ENCODE measurements around the gene FOXD4L1. TPM values are rescaled to one million over a fixed set of nuclear protein-coding genes. Genes with fewer than 3 reads are reported as not detected.
"Not testable (repeated sequence)": the region's sequence is repeated elsewhere in the genome, so short reads cannot be mapped to it uniquely, and the experiment has no call there.

Gene FOXD4L1
- total RNA-seq, 1 experiment from 2014 or later: not detected

GRCh38 chr2:113507394-113508140 is 9.1 kb downstream of the FOXD4L1 start:
- not testable (repeated sequence) for H3K27ac Mint-ChIP-seq; H3K4me1 Mint-ChIP-seq; H3K4me1 ChIP-seq (ENCODE audit: insufficient read depth, low read length); H3K4ac ChIP-seq (ENCODE audit: low read depth, low read length); H4K8ac ChIP-seq (replicated peaks; ENCODE audit: insufficient read length, low read depth, low read length); H4K20me1 ChIP-seq (ENCODE audit: control insufficient read depth, insufficient read depth, insufficient read length); H3K14ac ChIP-seq (ENCODE audit: insufficient read depth, low read length); H2BK5ac ChIP-seq (ENCODE audit: insufficient read length, low read length); H3K79me2 ChIP-seq (ENCODE audit: insufficient read depth, low read length); H2BK12ac ChIP-seq (ENCODE audit: insufficient read length, low read depth, low read length); H2BK120ac ChIP-seq (ENCODE audit: low read depth, low read length, poor library complexity, severe bottlenecking); H2AFZ ChIP-seq (ENCODE audit: low read length); H2BK15ac ChIP-seq (ENCODE audit: low read depth, low read length); H3K9me3 Mint-ChIP-seq; H3K79me1 ChIP-seq (ENCODE audit: insufficient read depth, low read depth, low read length, poor library complexity, severe bottlenecking); H3K18ac ChIP-seq (ENCODE audit: insufficient read length, low read depth, low read length); H4K91ac ChIP-seq (ENCODE audit: insufficient read length, low read depth, low read length); H4K5ac ChIP-seq (ENCODE audit: insufficient read length, low read depth, low read length); H2AK5ac ChIP-seq (ENCODE audit: insufficient read length, low read length); H3K56ac ChIP-seq (ENCODE audit: insufficient read length, low read depth, low read length); H3T11ph ChIP-seq (ENCODE audit: low read length); H3K4me2 ChIP-seq (ENCODE audit: insufficient read depth, insufficient read length, low read length); H3K9me3 ChIP-seq (ENCODE audit: control insufficient read depth, low read depth, low read length); H3K27ac ChIP-seq (ENCODE audit: insufficient read length, low read depth, low read length); H3K36me3 Mint-ChIP-seq (ENCODE audit: insufficient read depth in 1 of 3, low read depth in 3 of 3); H3K23ac ChIP-seq (ENCODE audit: insufficient read length, low read depth, low read length); H2BK20ac ChIP-seq (ENCODE audit: low read depth, low read length, poor library complexity, severe bottlenecking); H3K23me2 ChIP-seq (ENCODE audit: insufficient read length, low read depth, low read length, poor library complexity, severe bottlenecking); H3K9ac ChIP-seq (ENCODE audit: extremely low read depth, insufficient read length, low read length)
- peak overlapping the region in 1 of 2 experiments; percentile 38; a peak in 1 of 5 replicates for H3K4me3 Mint-ChIP-seq
- peak; percentile 33 for DNase-seq
- peaks cover 69% of the 10 kb centered on the region for H3K27me3 Mint-ChIP-seq (ENCODE audit: low read depth)
- peaks cover 14% of the 10 kb centered on the region; the same call in 1 of the 2 replicates for H3K27me3 ChIP-seq (ENCODE audit: insufficient read depth, low read length)
- WGBS (ENCODE audit: extremely low coverage, insufficient read length, low lambda C conversion rate): no CpG with 5 or more reads among the region's 14 CpGs

GRCh38 chr2:113508187-113508586 is 9.7 kb downstream of the FOXD4L1 start:
- H3K27me3 ChIP-seq (ENCODE audit: insufficient read depth, low read length): peaks cover 12% of the 10 kb centered on the region; the same call in 1 of the 2 replicates
- not testable (repeated sequence) for H3K9me3 ChIP-seq (ENCODE audit: control insufficient read depth, low read depth, low read length); H3K9me3 Mint-ChIP-seq; H2BK5ac ChIP-seq (ENCODE audit: insufficient read length, low read length); H3K4me1 Mint-ChIP-seq; H3K56ac ChIP-seq (ENCODE audit: insufficient read length, low read depth, low read length); H4K5ac ChIP-seq (ENCODE audit: insufficient read length, low read depth, low read length); H2BK15ac ChIP-seq (ENCODE audit: low read depth, low read length); H4K8ac ChIP-seq (replicated peaks; ENCODE audit: insufficient read length, low read depth, low read length); H3K9ac ChIP-seq (ENCODE audit: extremely low read depth, insufficient read length, low read length); H3K4me2 ChIP-seq (ENCODE audit: insufficient read depth, insufficient read length, low read length); DNase-seq; H3K4ac ChIP-seq (ENCODE audit: low read depth, low read length); H2BK120ac ChIP-seq (ENCODE audit: low read depth, low read length, poor library complexity, severe bottlenecking); H2AFZ ChIP-seq (ENCODE audit: low read length); H4K20me1 ChIP-seq (ENCODE audit: control insufficient read depth, insufficient read depth, insufficient read length); H2BK12ac ChIP-seq (ENCODE audit: insufficient read length, low read depth, low read length); H2AK5ac ChIP-seq (ENCODE audit: insufficient read length, low read length); H3K4me1 ChIP-seq (ENCODE audit: insufficient read depth, low read length); H2BK20ac ChIP-seq (ENCODE audit: low read depth, low read length, poor library complexity, severe bottlenecking); H3K23ac ChIP-seq (ENCODE audit: insufficient read length, low read depth, low read length); H3K79me2 ChIP-seq (ENCODE audit: insufficient read depth, low read length); H3K27ac Mint-ChIP-seq; H4K91ac ChIP-seq (ENCODE audit: insufficient read length, low read depth, low read length); H3K18ac ChIP-seq (ENCODE audit: insufficient read length, low read depth, low read length); H3K23me2 ChIP-seq (ENCODE audit: insufficient read length, low read depth, low read length, poor library complexity, severe bottlenecking); H3K36me3 Mint-ChIP-seq (ENCODE audit: insufficient read depth in 1 of 3, low read depth in 3 of 3); H3T11ph ChIP-seq (ENCODE audit: low read length); H3K14ac ChIP-seq (ENCODE audit: insufficient read depth, low read length); H3K4me3 Mint-ChIP-seq; H3K79me1 ChIP-seq (ENCODE audit: insufficient read depth, low read depth, low read length, poor library complexity, severe bottlenecking); H3K27ac ChIP-seq (ENCODE audit: insufficient read length, low read depth, low read length)
- H3K27me3 Mint-ChIP-seq (ENCODE audit: low read depth): peaks cover 64% of the 10 kb centered on the region
- WGBS (ENCODE audit: extremely low coverage, insufficient read length, low lambda C conversion rate): no CpG with 5 or more reads among the region's 11 CpGs

Measured in H9 (cell line).